GM18508 (cell line): ENCODE results near the gene SUZ12.
"Not testable (repeated sequence)": the region's sequence is repeated elsewhere in the genome, so short reads cannot be mapped to it uniquely, and the experiment has no call there.

Source experiments
- ATAC-seq: cut with Tn5 transposase; IDR thresholded peaks from one replicate; pipeline ENCODE4 v1.9.1; 2021; ENCODE audit warnings: moderate number of reproducible peaks; ENCODE audit not compliant: insufficient read depth, unreplicated experiment

Gene SUZ12

DNA sequence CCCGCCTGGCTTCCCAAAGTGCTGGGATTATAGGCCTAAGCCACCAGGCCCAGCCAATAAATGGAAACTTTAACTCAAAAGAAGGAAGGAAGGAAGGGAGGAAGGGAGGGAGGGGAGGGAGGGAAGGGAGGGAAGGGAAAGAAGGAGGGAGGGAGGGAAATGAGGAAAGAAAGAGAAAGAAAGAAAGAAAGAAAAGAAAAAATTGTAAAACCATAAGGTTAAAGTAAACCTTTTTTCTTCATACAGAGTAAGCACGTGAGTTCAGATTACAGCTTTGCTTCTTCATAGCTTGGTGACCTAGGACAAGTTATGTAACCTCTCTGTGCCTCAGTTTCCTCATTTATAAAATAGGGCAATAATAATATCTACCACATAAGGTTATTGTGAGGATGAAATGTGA is 96.4 kb downstream of the SUZ12 start:
- no peak for ATAC-seq

DNA sequence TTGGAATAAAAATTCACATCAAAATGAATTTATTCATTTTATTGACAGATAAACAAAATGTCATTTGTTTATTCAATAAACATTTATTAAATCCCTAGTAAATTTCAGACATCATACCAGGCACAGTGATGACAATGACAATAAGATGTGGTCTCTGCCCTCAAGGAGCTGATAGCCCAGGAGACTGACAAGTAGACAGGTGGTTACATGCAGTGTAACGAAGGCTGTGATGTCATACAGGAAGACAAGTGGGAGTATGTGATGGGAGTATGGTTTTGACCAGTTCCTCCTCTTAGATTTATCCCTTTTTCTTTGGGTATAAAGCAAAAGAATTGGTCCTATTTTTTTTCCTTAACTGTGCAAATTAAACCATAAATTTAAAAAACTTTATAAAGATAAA is 97.0 kb downstream of the SUZ12 start:
- ATAC-seq = not testable (repeated sequence)

DNA sequence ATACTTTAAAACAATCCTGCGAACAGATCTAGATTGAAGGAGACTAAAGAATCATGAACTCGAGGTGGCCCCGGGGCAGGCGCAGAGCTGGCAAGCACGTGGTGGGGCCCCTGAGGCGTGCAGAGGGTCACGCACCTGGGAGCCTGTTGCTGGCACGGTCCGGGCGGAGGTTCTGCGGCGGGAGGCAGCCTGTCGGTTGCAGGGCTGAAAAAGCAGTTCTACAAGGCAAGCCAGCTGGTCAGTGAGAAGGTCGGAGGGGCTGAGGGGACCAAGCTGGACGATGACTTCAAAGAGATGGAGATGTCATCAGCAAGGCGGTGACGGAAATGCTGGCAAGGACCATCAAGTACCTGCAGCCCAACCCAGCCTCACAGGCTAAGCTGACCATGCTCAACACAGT is 103.4 kb downstream of the SUZ12 start:
- ATAC-seq = not testable (repeated sequence)

DNA sequence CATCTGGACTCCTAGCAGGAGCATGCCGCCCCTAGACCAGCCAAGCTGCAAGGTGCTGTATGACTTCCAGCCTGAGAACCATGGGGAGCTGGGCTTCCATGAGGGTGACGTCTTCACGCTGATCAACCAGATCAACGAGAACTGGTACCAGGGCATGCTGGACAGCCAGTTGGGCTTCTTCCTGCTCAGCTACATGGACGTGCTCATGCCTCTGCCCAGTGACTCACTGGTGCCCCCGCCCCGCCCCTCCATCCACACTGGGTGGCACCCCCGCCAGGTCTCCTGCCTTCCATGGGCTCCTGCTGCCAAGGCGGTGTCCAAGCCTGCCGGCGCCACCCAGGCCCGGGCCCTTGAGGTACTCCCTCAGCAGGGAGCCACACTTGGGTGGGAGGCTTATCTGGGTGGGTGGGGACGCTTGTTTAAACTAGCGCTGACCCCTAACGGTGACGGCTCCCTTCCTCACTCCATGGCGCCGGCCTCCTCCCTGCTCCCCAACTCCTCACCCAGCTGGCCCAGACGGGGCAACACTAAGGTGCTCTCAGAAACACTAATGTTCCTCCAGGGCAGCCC is 104.6 kb downstream of the SUZ12 start:
- not testable (repeated sequence) for ATAC-seq

DNA sequence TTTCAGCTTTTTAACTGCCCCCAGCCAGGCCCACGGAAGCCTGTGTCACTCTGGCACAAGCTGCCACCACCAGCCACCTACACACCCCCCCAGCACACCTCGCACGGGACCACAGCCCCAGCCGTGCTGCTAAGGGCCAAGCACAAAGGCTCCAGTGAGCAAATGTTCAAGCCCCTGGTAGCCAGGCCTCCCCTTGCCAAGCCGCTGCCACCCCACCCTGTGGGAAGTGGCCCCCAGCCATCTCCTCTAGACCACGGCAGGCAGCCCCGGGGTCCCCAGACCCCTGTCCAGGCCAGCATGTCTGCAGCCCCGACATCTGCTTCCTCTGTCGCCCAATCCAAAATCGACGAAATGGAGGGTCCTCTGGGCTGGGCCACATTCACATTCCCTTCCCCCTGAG is 105.5 kb downstream of the SUZ12 start:
- not testable (repeated sequence) for ATAC-seq

DNA sequence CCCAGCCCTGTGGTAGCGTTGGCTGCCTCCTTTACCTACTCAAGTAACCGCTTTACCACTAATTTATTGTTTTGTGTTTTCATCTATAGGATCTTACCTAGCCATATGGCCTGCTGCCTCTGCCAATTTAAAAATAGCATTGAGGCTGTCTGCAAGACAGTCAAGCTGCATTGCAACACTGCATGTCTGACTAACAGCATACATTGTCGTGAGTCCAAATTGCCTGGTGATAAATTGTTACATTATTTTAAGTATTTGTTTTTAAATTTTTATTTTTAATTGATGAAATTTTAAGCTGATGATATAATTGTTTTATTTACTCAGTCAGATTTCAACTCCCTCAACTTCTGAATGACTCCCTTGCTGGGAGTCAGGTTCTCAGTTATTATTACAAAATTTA is 108.8 kb downstream of the SUZ12 start:
- ATAC-seq = not testable (repeated sequence)

DNA sequence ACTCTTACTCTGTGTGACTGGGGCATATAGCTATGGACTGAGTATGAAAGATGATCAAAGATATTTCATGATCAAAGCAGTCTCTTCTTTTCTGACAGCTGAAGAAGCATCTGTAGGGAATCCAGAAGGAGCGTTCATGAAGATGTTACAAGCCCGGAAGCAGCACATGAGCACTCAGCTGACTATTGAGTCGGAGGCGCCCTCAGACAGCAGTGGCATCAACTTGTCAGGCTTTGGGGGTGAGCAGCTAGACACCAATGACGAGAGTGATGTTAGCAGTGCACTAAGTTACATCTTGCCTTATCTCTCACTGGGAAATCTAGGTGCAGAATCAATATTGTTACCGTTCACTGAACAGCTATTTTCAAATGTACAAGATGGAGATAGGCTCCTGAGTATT is 110.9 kb downstream of the SUZ12 start:
- ATAC-seq = not testable (repeated sequence)
